ENCODE results near the gene ATP8A1.

DNA sequence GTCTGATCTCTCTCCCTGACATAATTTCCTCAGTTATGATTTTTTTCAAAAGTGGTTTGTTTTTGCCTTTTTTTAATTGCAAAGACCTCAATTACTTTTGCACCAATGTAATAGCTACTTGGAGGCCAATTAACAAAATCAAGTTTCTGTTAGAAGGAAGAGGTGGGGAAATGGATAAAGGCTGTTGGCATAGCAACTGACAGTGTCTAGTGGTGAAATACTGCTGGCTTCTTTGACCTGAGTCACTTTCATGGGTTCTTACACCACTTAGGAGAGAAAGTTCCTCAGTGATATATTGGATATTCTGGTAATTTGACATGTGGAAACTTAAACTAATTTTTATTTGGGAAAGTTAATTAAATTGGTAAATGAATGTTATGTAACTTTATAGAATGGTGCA is 26.5 kb upstream of the ATP8A1 start:
- no peak for TF ChIP-seq RCOR1 (IDR thresholded peaks at IDR 0.05; ENCODE audit: insufficient replicate concordance, low read length)
- TF ChIP-seq ELK1 (IDR thresholded peaks at IDR 0.05; ENCODE audit: borderline replicate concordance, low read depth, low read length) = no peak
- TF ChIP-seq, protein P1, sequence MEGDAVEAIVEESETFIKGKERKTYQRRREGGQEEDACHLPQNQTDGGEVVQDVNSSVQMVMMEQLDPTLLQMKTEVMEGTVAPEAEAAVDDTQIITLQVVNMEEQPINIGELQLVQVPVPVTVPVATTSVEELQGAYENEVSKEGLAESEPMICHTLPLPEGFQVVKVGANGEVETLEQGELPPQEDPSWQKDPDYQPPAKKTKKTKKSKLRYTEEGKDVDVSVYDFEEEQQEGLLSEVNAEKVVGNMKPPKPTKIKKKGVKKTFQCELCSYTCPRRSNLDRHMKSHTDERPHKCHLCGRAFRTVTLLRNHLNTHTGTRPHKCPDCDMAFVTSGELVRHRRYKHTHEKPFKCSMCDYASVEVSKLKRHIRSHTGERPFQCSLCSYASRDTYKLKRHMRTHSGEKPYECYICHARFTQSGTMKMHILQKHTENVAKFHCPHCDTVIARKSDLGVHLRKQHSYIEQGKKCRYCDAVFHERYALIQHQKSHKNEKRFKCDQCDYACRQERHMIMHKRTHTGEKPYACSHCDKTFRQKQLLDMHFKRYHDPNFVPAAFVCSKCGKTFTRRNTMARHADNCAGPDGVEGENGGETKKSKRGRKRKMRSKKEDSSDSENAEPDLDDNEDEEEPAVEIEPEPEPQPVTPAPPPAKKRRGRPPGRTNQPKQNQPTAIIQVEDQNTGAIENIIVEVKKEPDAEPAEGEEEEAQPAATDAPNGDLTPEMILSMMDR (conservative IDR thresholded peaks at IDR 0.05; ENCODE audit: low read depth, low read length) = no peak
- no peak for TF ChIP-seq CEBPB (IDR thresholded peaks at IDR 0.05; ENCODE audit: low read depth, low read length)

Measured in IMR-90 (cell line).